ENCODE measurements around the gene NAT8L. TPM values are rescaled to one million over a fixed set of nuclear protein-coding genes. Genes with fewer than 3 reads are reported as not detected.

NAT8L gene
- total RNA-seq, 3 donors from 2014 or later, result 2.5 to 13.6 (median 2.9) TPM

DNA sequence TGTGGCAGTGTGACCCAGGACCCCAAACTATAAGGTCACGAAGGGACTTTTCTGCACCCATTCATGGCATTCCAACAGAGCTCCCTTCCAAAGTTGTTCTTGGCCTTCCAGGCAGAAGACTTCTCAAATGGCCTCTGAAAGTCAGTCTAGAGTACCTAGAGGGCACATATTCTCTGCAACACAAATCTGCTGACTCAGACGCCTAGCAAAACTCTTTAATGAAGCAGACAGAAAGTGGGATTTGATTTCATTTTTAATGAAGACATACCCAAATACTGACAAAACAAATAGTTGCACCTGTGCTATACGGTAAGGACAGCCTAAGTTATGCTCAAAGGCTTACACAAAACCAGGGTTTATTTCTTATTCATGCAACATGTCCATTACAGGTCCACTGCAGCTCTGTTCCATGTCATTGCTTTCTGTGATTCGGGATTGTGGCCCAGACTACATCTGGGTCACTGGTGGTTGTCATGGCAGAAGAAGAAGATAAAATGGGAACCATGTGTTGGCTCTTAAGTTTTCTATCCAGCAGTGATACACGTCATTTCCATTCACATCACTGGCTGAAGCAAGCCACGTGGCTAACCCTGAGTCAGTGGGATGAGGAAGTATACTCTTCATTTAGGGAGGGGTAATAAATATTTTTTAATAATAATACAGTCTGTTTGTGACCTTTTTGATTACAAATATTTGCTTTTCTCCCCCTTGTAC lies 57.7 kb downstream of the NAT8L start:
- Histone ChIP-seq H3K4me3 (no peak overlapping the region), H3K9me3 (no peaks in the 10 kb centered on the region), H3K36me3 (no peaks in the 10 kb centered on the region), H3K27me3 (no peaks in the 10 kb centered on the region), H3K4me1 (no peaks in the 10 kb centered on the region), H3K27ac (no peak overlapping the region)
- no peak for DNase-seq (ENCODE audit: low spot score in 2 of 2)
- TF ChIP-seq, protein P1, sequence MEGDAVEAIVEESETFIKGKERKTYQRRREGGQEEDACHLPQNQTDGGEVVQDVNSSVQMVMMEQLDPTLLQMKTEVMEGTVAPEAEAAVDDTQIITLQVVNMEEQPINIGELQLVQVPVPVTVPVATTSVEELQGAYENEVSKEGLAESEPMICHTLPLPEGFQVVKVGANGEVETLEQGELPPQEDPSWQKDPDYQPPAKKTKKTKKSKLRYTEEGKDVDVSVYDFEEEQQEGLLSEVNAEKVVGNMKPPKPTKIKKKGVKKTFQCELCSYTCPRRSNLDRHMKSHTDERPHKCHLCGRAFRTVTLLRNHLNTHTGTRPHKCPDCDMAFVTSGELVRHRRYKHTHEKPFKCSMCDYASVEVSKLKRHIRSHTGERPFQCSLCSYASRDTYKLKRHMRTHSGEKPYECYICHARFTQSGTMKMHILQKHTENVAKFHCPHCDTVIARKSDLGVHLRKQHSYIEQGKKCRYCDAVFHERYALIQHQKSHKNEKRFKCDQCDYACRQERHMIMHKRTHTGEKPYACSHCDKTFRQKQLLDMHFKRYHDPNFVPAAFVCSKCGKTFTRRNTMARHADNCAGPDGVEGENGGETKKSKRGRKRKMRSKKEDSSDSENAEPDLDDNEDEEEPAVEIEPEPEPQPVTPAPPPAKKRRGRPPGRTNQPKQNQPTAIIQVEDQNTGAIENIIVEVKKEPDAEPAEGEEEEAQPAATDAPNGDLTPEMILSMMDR (IDR thresholded peaks at IDR 0.05), result no peak
- intact Hi-C loops (cut with DNase I; ENCODE audit: low total_unique reads), result no loop called here

Other genes starting within 250 kb of the NAT8L start
- gene LETM1, start 203.2 kb upstream of the NAT8L start, total RNA-seq, result 10 to 100 TPM; 31.0 to 42.9 (median 32.5) TPM
- gene NSD2, start 187.9 kb upstream of the NAT8L start, total RNA-seq, result 10 to 100 TPM; 24.6 to 36.7 (median 30.8) TPM
- 10 to 100 TPM; 14.1 to 22.0 (median 18.4) TPM for gene NELFA, start 50.4 kb upstream of the NAT8L start, total RNA-seq
- gene HAUS3, start 182.8 kb downstream of the NAT8L start, total RNA-seq, result 10 to 100 TPM; 14.1 to 19.6 (median 17.4) TPM
- gene POLN, start 182.8 kb downstream of the NAT8L start, total RNA-seq, result 1 to 10 TPM; 3.3 to 4.7 (median 4.3) TPM
- gene MXD4, start 202.8 kb downstream of the NAT8L start, total RNA-seq, result 10 to 100 TPM; 34.7 to 55.8 (median 37.9) TPM

All from breast epithelium (tissue), 4 donors.